ENCODE results near the gene MAP2. TPM values are rescaled to one million over a fixed set of nuclear protein-coding genes. Genes with fewer than 3 reads are reported as not detected.

The MAP2 gene
- total RNA-seq, 1 donor from 2014 or later, result 119 TPM

GRCh38 chr2:209757163-209757562 is 333.3 kb downstream of the MAP2 start:
- Mint-ChIP-seq H3K27me3 (ENCODE audit: low read depth) (no peaks in the 10 kb centered on the region), H3K27ac (ENCODE audit: unreplicated experiment) (no peak overlapping the region), H3K4me1 (peaks cover 19% of the 10 kb centered on the region), H3K9me3 (peaks cover 8% of the 10 kb centered on the region), H3K4me3 (no peak overlapping the region), H3K36me3 (ENCODE audit: low read depth) (peaks cover 2% of the 10 kb centered on the region)
- TF ChIP-seq CTCF (conservative IDR thresholded peaks at IDR 0.05), result no peak
- DNase-seq (ENCODE audit: low read depth, low spot score), result no peak

DNA sequence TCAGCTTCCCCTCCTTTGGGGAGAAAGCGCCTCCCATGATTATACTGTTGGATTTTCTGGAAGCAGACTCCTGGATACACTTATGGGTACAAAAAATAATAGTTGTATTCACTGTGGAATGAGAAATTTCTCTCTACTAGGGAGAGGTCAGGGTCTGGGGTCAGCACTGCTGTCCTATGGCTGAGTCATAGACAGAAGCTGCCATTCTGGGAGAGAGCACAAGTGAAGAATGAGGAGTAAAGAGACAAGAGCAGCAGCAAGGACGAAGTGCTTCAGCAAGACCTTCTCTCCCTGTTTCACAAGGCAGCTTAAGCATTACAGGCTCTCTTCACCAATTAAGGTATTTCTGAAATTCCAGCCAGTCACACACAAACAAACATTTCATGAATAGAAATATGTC is 337.7 kb downstream of the MAP2 start:
- Mint-ChIP-seq H3K36me3 (ENCODE audit: low read depth) (no peaks in the 10 kb centered on the region), H3K4me1 (peaks cover 23% of the 10 kb centered on the region), H3K4me3 (peak overlapping the region; percentile 12), H3K9me3 (peaks cover 5% of the 10 kb centered on the region), H3K27ac (ENCODE audit: unreplicated experiment) (no peak overlapping the region), H3K27me3 (ENCODE audit: low read depth) (no peaks in the 10 kb centered on the region)
- TF ChIP-seq CTCF (conservative IDR thresholded peaks at IDR 0.05), result no peak
- DNase-seq (ENCODE audit: low read depth, low spot score), result peak; percentile 19

DNA sequence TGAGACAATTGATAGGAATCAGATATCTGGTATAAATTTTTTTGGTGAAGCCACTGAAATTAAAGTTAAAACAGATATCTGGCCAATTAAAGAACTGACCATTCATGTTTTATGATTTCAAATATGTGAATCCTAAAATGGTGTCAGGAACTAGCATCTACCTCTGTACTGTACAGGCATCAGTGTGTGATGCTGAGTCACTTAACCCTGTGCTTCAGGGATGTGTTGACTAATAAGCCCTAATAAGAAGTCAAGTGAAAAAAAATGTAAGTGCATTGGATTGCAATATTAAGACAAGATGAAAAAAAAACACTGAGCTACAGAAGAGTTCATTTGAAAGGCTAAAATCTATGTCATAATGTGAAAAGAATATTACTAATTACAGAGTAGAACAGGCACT is 338.7 kb downstream of the MAP2 start:
- H3K36me3 Mint-ChIP-seq (ENCODE audit: low read depth), result no peaks in the 10 kb centered on the region
- no peak overlapping the region for H3K4me3 Mint-ChIP-seq
- no peaks in the 10 kb centered on the region for H3K27me3 Mint-ChIP-seq (ENCODE audit: low read depth)

DNA sequence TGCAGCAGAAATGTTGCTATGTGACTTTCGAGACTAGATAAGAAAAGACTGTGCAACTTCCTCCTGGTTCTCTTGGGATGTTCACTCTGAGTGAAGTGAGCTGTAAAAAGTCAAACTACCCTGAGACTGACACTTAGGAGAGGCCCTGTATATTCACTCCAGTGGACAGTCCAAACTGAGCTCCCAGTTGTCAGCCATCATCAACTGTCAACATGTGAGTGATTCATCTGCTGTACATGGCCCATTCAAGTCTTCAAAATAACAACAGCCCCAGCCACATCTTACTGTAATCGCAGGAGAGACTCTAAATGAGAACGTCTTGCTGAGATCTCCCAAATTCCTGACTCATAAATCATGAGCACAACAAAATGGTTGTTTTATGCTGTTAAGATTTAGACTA is 339.3 kb downstream of the MAP2 start:
- Mint-ChIP-seq H3K9me3 (peaks cover 5% of the 10 kb centered on the region), H3K27me3 (ENCODE audit: low read depth) (no peaks in the 10 kb centered on the region), H3K4me3 (no peak overlapping the region), H3K36me3 (ENCODE audit: low read depth) (no peaks in the 10 kb centered on the region), H3K4me1 (peaks cover 36% of the 10 kb centered on the region), H3K27ac (ENCODE audit: unreplicated experiment) (no peak overlapping the region)
- TF ChIP-seq CTCF (conservative IDR thresholded peaks at IDR 0.05), result no peak
- DNase-seq (ENCODE audit: low read depth, low spot score), result no peak

More for the DNA sequence above, 338.7 kb downstream of the MAP2 start:
- Mint-ChIP-seq H3K4me1 (peaks cover 32% of the 10 kb centered on the region), H3K9me3 (peaks cover 5% of the 10 kb centered on the region), H3K27ac (ENCODE audit: unreplicated experiment) (no peak overlapping the region)
- no peak for TF ChIP-seq CTCF (conservative IDR thresholded peaks at IDR 0.05)
- no peak for DNase-seq (ENCODE audit: low read depth, low spot score)

GRCh38 chr2:209766613-209767012 is 342.8 kb downstream of the MAP2 start:
- no peaks in the 10 kb centered on the region for H3K9me3 Mint-ChIP-seq
- H3K27me3 Mint-ChIP-seq (ENCODE audit: low read depth), result peaks cover 6% of the 10 kb centered on the region
- H3K4me3 Mint-ChIP-seq, result no peak overlapping the region
- no peaks in the 10 kb centered on the region for H3K36me3 Mint-ChIP-seq (ENCODE audit: low read depth)
- DNase-seq (ENCODE audit: low read depth, low spot score), result no peak
- no peak for TF ChIP-seq CTCF (conservative IDR thresholded peaks at IDR 0.05)
- peaks cover 32% of the 10 kb centered on the region for H3K4me1 Mint-ChIP-seq
- H3K27ac Mint-ChIP-seq (ENCODE audit: unreplicated experiment), result no peak overlapping the region

DNA sequence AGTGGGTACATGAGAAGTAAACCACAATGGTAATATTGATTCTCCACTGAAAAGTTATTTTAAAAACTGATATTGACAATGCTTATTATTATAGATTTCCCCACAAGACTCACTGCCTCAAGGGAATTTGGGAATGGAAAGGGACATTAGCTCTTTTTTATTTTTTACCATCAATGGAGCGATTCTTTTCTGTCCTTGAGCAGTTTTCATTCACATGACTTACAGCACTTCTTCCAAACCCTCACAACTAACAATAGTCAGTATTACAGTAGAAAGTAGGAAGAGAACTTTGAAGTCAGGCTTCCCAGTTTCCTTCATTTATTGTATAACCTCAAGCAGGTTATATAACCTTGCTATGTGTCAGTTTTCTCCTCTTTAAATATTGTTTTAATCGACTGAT is 343.5 kb downstream of the MAP2 start:
- Mint-ChIP-seq H3K9me3 (no peaks in the 10 kb centered on the region), H3K27ac (ENCODE audit: unreplicated experiment) (no peak overlapping the region), H3K4me1 (peaks cover 29% of the 10 kb centered on the region), H3K27me3 (ENCODE audit: low read depth) (peaks cover 6% of the 10 kb centered on the region), H3K36me3 (ENCODE audit: low read depth) (no peaks in the 10 kb centered on the region), H3K4me3 (no peak overlapping the region)
- no peak for DNase-seq (ENCODE audit: low read depth, low spot score)
- TF ChIP-seq CTCF (conservative IDR thresholded peaks at IDR 0.05), result no peak

Data from neural crest cell (in vitro differentiated cells).